CD4-positive, alpha-beta T cell treated with Interleukin-12 subunit alpha and Interleukin-12 subunit beta, for 1 hour (primary cell): ENCODE measurements around the gene HSFX2.
"Not testable (repeated sequence)": the region's sequence is repeated elsewhere in the genome, so short reads cannot be mapped to it uniquely, and the experiment has no call there.

Experiments
- DNase-seq: peaks from one replicate; pipeline ENCODE4 v3.0.0-alpha.2; 2020

HSFX2 gene

GRCh38 chrX:149585631-149586030, 9.5 kb downstream of the HSFX2 start:
- not testable (repeated sequence) for DNase-seq

GRCh38 chrX:149573456-149573855, 21.7 kb downstream of the HSFX2 start:
- not testable (repeated sequence) for DNase-seq

GRCh38 chrX:149572743-149573142, 22.4 kb downstream of the HSFX2 start:
- DNase-seq = no peak

GRCh38 chrX:149571770-149572169, 23.3 kb downstream of the HSFX2 start:
- no peak for DNase-seq

GRCh38 chrX:149570668-149571067, 24.4 kb downstream of the HSFX2 start:
- no peak for DNase-seq

GRCh38 chrX:149569770-149570169, 25.3 kb downstream of the HSFX2 start:
- no peak for DNase-seq

- DNase-seq = no peak
These were observed 26.3 kb downstream of the HSFX2 start for GRCh38 chrX:149568701-149569296.

- no peak for DNase-seq
These were observed 27.3 kb downstream of the HSFX2 start for GRCh38 chrX:149567621-149568417.

GRCh38 chrX:149563359-149563758, 31.8 kb downstream of the HSFX2 start:
- no peak for DNase-seq

- not testable (repeated sequence) for DNase-seq
These were observed 39.9 kb downstream of the HSFX2 start for GRCh38 chrX:149555251-149555650.

GRCh38 chrX:149551939-149552248, 43.2 kb downstream of the HSFX2 start:
- not testable (repeated sequence) for DNase-seq

GRCh38 chrX:149551245-149551938, 43.7 kb downstream of the HSFX2 start:
- not testable (repeated sequence) for DNase-seq

- DNase-seq = not testable (repeated sequence)
These were observed 44.7 kb downstream of the HSFX2 start for GRCh38 chrX:149550454-149550853.

GRCh38 chrX:149549701-149550100, 45.4 kb downstream of the HSFX2 start, which contains the start of gene HSFX3:
Gene HSFX3, minus strand, starts transcription at chrX:149549924. Its CDS starts 72 bp downstream, at chrX:149549852.
- DNase-seq = not testable (repeated sequence)

- not testable (repeated sequence) for DNase-seq
These were observed 47.3 kb downstream of the HSFX2 start for GRCh38 chrX:149547782-149548181.

GRCh38 chrX:149546962-149547361, 48.2 kb downstream of the HSFX2 start:
- DNase-seq = not testable (repeated sequence)

- DNase-seq = not testable (repeated sequence)
These were observed 49.3 kb downstream of the HSFX2 start for GRCh38 chrX:149545545-149546543.
